ENCODE results near the gene CACNB4. TPM values are rescaled to one million over a fixed set of nuclear protein-coding genes. Genes with fewer than 3 reads are reported as not detected.

Gene CACNB4
- polyA plus RNA-seq, 1 of the 3 experiments (the other 2 are of a cell fraction), result 0.18 TPM

GRCh38 chr2:151976945-151977353 is 121.9 kb downstream of the CACNB4 start:
- TF ChIP-seq TCF12 (IDR thresholded peaks at IDR 0.05) (no peak), EZH2phosphoT487 (IDR thresholded peaks at IDR 0.05; ENCODE audit: borderline replicate concordance, low read depth) (no peak), PBX3 (IDR thresholded peaks at IDR 0.05) (no peak), YY1 (IDR thresholded peaks at IDR 0.05; ENCODE audit: low read depth) (no peak), EP300 (IDR thresholded peaks at IDR 0.05; ENCODE audit: borderline replicate concordance in 1 of 2, low read depth in 1 of 2, low read length in 1 of 2) (no peak), ELF1 (IDR thresholded peaks at IDR 0.05) (no peak), ZBTB33 (IDR thresholded peaks at IDR 0.05; ENCODE audit: borderline replicate concordance, low read depth) (no peak), USF1 (IDR thresholded peaks at IDR 0.05; ENCODE audit: borderline replicate concordance, low read depth) (no peak), SIN3A (IDR thresholded peaks at IDR 0.05; ENCODE audit: borderline replicate concordance, low read depth, low read length) (no peak)
- no peaks in the 10 kb centered on the region; the same call in 1 of the 2 replicates for H3K27me3 ChIP-seq (ENCODE audit: insufficient read depth)
- no peaks in the 10 kb centered on the region for H3K36me3 ChIP-seq (replicated peaks in 1 of 2; ENCODE audit: control insufficient read depth in 1 of 2, insufficient read depth in 2 of 2, low read length in 1 of 2)
- H3K9ac ChIP-seq, result no peak overlapping the region
- no peak overlapping the region for H3K27ac ChIP-seq (ENCODE audit: low read depth in 2 of 2, low read length in 1 of 2)
- POLR2A ChIA-PET, result no interaction called here
- H3K4me1 ChIP-seq (ENCODE audit: control insufficient read depth in 1 of 2, insufficient read depth in 2 of 2, low read depth in 1 of 2, low read length in 1 of 2), result peaks cover 0 to 5% of the 10 kb centered on the region in 2 experiments; a peak in 2 of 4 replicates
- H3K9me2 ChIP-seq, result no peaks in the 10 kb centered on the region
- no peak for DNase-seq
- H3K79me2 ChIP-seq (ENCODE audit: insufficient read depth), result no peaks in the 10 kb centered on the region
- CTCF ChIA-PET, result interaction anchor here (1.2 to 2.7 kb wide), 4 partner anchors 9 to 49 kb away, joined by 3 to 14 read pairs (median 5); no protein-coding TSS in a partner anchor
- 32% methylated on average over 2 of the region's 2 CpGs for WGBS (ENCODE audit: low lambda C conversion rate)
- H3F3A ChIP-seq (replicated peaks; ENCODE audit: insufficient read depth), result no peaks in the 10 kb centered on the region
- no peaks in the 10 kb centered on the region for H4K20me1 ChIP-seq (ENCODE audit: insufficient read depth)
- H3K4me2 ChIP-seq, result no peak overlapping the region
- no peak overlapping the region for H3K4me3 ChIP-seq (ENCODE audit: low read depth in 2 of 2, low read length in 1 of 2)
- no peaks in the 10 kb centered on the region for H3K9me3 ChIP-seq
- no peak overlapping the region for H2AFZ ChIP-seq (ENCODE audit: low read depth)

- CTCF ChIA-PET, result interaction anchor here (1.0 to 2.7 kb wide), 5 partner anchors 10 to 50 kb away, joined by 3 to 14 read pairs (median 3); no protein-coding TSS in a partner anchor
Measured at GRCh38 chr2:151975460-151976414, 123.1 kb downstream of the CACNB4 start.

More at GRCh38 chr2:151975460-151976414, 123.1 kb downstream of the CACNB4 start:
- no peaks in the 10 kb centered on the region for H3K36me3 ChIP-seq (replicated peaks in 1 of 2; ENCODE audit: control insufficient read depth in 1 of 2, insufficient read depth in 2 of 2, low read length in 1 of 2)
- peaks cover 0 to 9% of the 10 kb centered on the region in 2 experiments; a peak in 2 of 4 replicates for H3K4me1 ChIP-seq (ENCODE audit: control insufficient read depth in 1 of 2, insufficient read depth in 2 of 2, low read depth in 1 of 2, low read length in 1 of 2)
- H3K9me3 ChIP-seq, result no peaks in the 10 kb centered on the region
- H3K27me3 ChIP-seq (ENCODE audit: insufficient read depth), result no peaks in the 10 kb centered on the region; the same call in 1 of the 2 replicates
- no peaks in the 10 kb centered on the region for H3K79me2 ChIP-seq (ENCODE audit: insufficient read depth)
- 71% methylated on average over 14 of the region's 15 CpGs for WGBS (ENCODE audit: low lambda C conversion rate)
- no peaks in the 10 kb centered on the region for H4K20me1 ChIP-seq (ENCODE audit: insufficient read depth)
- H3K27ac ChIP-seq (ENCODE audit: low read depth in 2 of 2, low read length in 1 of 2), result no peak overlapping the region
- H3K9me2 ChIP-seq, result no peaks in the 10 kb centered on the region
- H3K4me2 ChIP-seq, result no peak overlapping the region
- H2AFZ ChIP-seq (ENCODE audit: low read depth), result no peak overlapping the region
- TF ChIP-seq NRF1 (IDR thresholded peaks at IDR 0.05; ENCODE audit: low read depth, low read length), result no peak
- no peak for TF ChIP-seq POLR2AphosphoS5 (IDR thresholded peaks at IDR 0.05; ENCODE audit: low read depth, low read length)
- TF ChIP-seq SMC3 (IDR thresholded peaks at IDR 0.05; ENCODE audit: low read depth, low read length), result no peak
- TF ChIP-seq CTCF (IDR thresholded peaks at IDR 0.05), result no peak
- no peak for TF ChIP-seq RXRA (IDR thresholded peaks at IDR 0.05; ENCODE audit: borderline replicate concordance, low read depth)
- TF ChIP-seq MAX (IDR thresholded peaks at IDR 0.05; ENCODE audit: low read depth), result no peak
- no peak for TF ChIP-seq IRF3 (IDR thresholded peaks at IDR 0.05; ENCODE audit: low read depth, low read length)
- H3K9ac ChIP-seq, result no peak overlapping the region
- no peak for DNase-seq
- H3F3A ChIP-seq (replicated peaks; ENCODE audit: insufficient read depth), result no peaks in the 10 kb centered on the region
- POLR2A ChIA-PET, result no interaction called here
- H3K4me3 ChIP-seq (ENCODE audit: low read depth in 2 of 2, low read length in 1 of 2), result no peak overlapping the region

All from SK-N-SH (cell line).